Heart right ventricle (tissue), 16 donors: Measurements from ENCODE around the gene C16orf86. TPM values are rescaled to one million over a fixed set of nuclear protein-coding genes. Genes with fewer than 3 reads are reported as not detected.
A peak's percentile ranks its signal among the peaks of the same experiment; 100 is the strongest.

Experiments
- ATAC-seq, 8 donors: fragments of 200-7000 bp; cut with Tn5 transposase; one replicate each; pipeline ENCODE4 v1.9.1; 2020; ENCODE audit warnings: mild to moderate bottlenecking in 8 of 8, moderate library complexity in 8 of 8, moderate number of reproducible peaks in 1 of 8
- DNase-seq, 2 donors: peaks; one replicate each; pipeline ENCODE4 v3.0.0-alpha.2; 2020
- H3K27ac ChIP-seq, 10 donors: fragments of 200-600 bp; sonication (generic) in 2 of 10; one replicate each; pipeline versions ENCODE4 v1.5.0 to v1.8.0; 2020 to 2022; ENCODE audit warnings: mild to moderate bottlenecking in 3 of 10
- H3K27me3 ChIP-seq, 7 donors: fragments of 200-600 bp; one replicate each; pipeline ENCODE4 v1.8.0; 2021 to 2022; ENCODE audit warnings: mild to moderate bottlenecking in 2 of 7
- H3K36me3 ChIP-seq, 9 donors: fragments of 200-600 bp; sonication (generic) in 1 of 9; one replicate each; pipeline versions ENCODE4 v1.5.0 to v1.8.0; 2020 to 2022; ENCODE audit warnings: mild to moderate bottlenecking in 2 of 9
- H3K4me1 ChIP-seq, 9 donors: fragments of 200-600 bp; sonication (generic) in 1 of 9; one replicate each; pipeline versions ENCODE4 v1.5.0 to v1.8.0; 2020 to 2022; ENCODE audit warnings: mild to moderate bottlenecking in 4 of 9
- H3K4me3 ChIP-seq, 10 donors: fragments of 200-600 bp; sonication (generic) in 2 of 10; one replicate each; pipeline versions ENCODE4 v1.5.0 to v1.8.0; 2020 to 2022; ENCODE audit warnings: mild to moderate bottlenecking in 7 of 10, moderate library complexity in 2 of 10
- H3K9me3 ChIP-seq, 11 donors: fragments of 200-600 bp in 10 of 11; sonication (generic) in 2 of 11; one replicate each; pipeline versions ENCODE4 v1.5.0 to v1.8.0; 2013 to 2022; ENCODE audit warnings: mild to moderate bottlenecking in 2 of 11, control low read depth in 1 of 11, moderate library complexity in 1 of 11
- WGBS, 2 donors: extraction: QIAGEN DNeasy Blood & Tissue Kit; methylation state at CpG; one replicate each; pipeline ENCODE4 v1.1.7; 2013; ENCODE audit warnings: inconsistent platforms in 1 of 2; 5-methylcytosine and 5-hydroxymethylcytosine counted together
- intact Hi-C, 10 donors: fragments of 100-400 bp; cut with DNase I; formaldehyde crosslinking; loops; one replicate each; pipeline versions ENCODE4 v1.11.1 to v1.14.2; 2022
- polyA plus RNA-seq, 2 donors: library from polyadenylated mRNA; stranded (reverse); fragments of 200-250 nt; gene quantifications; one replicate each; pipeline ENCODE4 v1.2.3, GENCODE V29; 2013
- total RNA-seq, 10 donors: library from RNA; stranded (reverse); fragmentation: NEBNext Ultra II Directional in 3 of 10; extraction: Animal tissue kit (Norgen Biotek cat#: 25700) in 3 of 10; gene quantifications; one replicate each; pipeline versions ENCODE4 v1.2.1 to v1.2.4, GENCODE V29; 2021 to 2023
- TF ChIP-seq, protein P1 (sequence below), 9 donors: fragments of 200-600 bp; sonication (generic) in 2 of 9; IDR thresholded peaks; one replicate each; pipeline versions ENCODE4 v1.5.0 to v1.8.0; 2021 to 2022; ENCODE audit warnings: antibody characterized with exemption in 9 of 9, mild to moderate bottlenecking in 5 of 9, moderate library complexity in 1 of 9
- donor health status: Arrhythmogenic right ventricular cardiomyopathy.
- donor health status: ischemic (EF 13 %, LVEDD 7.1; RV severe dilation, severe dysfunction).
- donor health status: healthy with polysubstance abuse.
- donor health status: DM: no; HTN: yes; CAD: no.
- donor health status: DM: no; HTN: no; CAD: no.
- donor health status: ischemic (EF 25% LVEDD 6.9; RV normal size, moderate dysfunction).
- donor health status: ischemic (EF 25% LVEDD 5.7; RV mildly dilated, moderate dysfunction).
- donor health status: healthy.
- donor health status: DM: yes; HTN: yes; CAD: no.
- donor health status: Ischemic cardiomyopathy.
- donor health status: ischemic (EF 35%, LVEDD 5.7; RV mildly dilated, moderate dysfunction).
- donor health status: nonischemic (EF 11% LVEDD 7.7; RV severe dilation, severe dysfunction).
- donor health status: DM: yes; HTN: yes; CAD: no.
- donor health status: PGD.
- donor health status: ischemic (EF 29% LVEDD 5.4; RV normal size, mild dysfunction).
- donor health status: nonischemic (EF 23%, LVEDD 6.1; RV moderate dilation, normal function).

C16orf86 gene
- total and polyA plus RNA-seq, 12 donors = 2.6 to 5.6 (median 3.9) TPM

DNA sequence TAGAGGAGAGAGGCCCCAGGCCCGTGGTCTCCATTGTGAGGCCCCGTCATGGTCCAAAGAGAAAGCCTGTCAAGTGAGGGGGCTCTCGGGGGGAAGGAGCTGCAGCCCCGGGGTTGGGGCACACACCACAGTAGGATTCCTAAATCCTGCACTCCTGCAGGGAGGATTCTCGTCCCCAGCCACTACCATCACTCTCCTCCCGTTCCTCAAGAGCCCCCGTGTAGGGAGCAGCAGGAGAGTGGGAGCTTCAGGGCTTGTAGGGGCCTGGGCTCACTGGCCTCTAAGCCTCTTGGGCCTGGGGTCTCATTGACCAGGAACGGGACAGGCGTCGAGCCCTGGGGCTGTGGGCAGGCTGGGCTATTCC lies 821 bp downstream of the C16orf86 start:
- H3K4me3 ChIP-seq = peak overlapping the region; percentile 58 to 92 (median 87)
- H3K9me3 ChIP-seq = no peaks in the 10 kb centered on the region
- intact Hi-C loops = loop anchor here in 5 of 10 donors (1.0 to 10.0 kb wide), 6 partner anchors 105 to 173 kb away; partner anchors contain the start of genes CTCF (in 3 of the 5), RANBP10 (in 1 of the 5) and TSNAXIP1 (in 1 of the 5)
- H3K27me3 ChIP-seq = no peaks in the 10 kb centered on the region
- WGBS, 2 donors = 43 to 45% methylated on average over 10 of the region's 10 CpGs
- peaks cover 0 to 25% (median 0%) of the 10 kb centered on the region in 9 donors for H3K36me3 ChIP-seq
- ATAC-seq (peak in 2 of 8 donors; percentile 3 to 6), DNase-seq (no peak)
- H3K27ac ChIP-seq = peak overlapping the region; percentile 81 to 98 (median 94)
- H3K4me1 ChIP-seq = peaks cover 8 to 41% (median 28%) of the 10 kb centered on the region in 9 donors
- TF ChIP-seq, protein P1, sequence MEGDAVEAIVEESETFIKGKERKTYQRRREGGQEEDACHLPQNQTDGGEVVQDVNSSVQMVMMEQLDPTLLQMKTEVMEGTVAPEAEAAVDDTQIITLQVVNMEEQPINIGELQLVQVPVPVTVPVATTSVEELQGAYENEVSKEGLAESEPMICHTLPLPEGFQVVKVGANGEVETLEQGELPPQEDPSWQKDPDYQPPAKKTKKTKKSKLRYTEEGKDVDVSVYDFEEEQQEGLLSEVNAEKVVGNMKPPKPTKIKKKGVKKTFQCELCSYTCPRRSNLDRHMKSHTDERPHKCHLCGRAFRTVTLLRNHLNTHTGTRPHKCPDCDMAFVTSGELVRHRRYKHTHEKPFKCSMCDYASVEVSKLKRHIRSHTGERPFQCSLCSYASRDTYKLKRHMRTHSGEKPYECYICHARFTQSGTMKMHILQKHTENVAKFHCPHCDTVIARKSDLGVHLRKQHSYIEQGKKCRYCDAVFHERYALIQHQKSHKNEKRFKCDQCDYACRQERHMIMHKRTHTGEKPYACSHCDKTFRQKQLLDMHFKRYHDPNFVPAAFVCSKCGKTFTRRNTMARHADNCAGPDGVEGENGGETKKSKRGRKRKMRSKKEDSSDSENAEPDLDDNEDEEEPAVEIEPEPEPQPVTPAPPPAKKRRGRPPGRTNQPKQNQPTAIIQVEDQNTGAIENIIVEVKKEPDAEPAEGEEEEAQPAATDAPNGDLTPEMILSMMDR (IDR thresholded peaks at IDR 0.05) = no peak

DNA sequence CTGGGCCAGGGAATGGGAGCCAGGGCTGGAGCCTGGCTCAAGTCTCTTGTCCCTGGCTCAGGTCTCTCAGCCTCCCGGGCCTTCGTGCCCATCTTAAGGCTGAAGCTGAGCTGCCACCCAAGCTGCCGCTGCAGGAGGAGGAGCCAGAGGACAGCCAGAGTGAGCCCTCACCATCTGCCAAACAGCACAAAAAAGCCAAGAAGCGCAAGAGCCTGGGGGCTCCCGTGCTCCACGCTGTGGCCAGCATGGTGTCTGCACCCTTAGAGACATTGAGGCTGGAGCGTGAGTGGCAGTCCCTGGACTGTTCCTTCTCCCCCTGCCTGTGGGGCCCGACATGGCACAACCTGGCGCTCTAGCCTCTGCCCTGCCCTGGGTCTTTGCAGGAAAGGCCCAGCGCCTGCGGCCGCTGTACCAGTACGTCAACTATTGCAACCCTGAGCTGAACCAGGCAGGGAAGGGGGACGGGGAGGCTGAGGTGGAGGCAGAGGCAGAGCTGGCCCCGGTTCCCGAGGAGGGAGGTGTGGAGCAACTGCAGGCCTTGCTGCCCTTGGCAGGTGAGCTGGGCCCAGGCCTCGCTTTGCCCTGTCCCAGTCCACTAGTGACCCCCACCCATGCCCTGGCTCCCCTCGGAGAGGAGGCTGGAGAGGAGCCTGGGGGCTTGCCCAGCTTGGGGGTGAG lies 1.3 kb downstream of the C16orf86 start:
- Histone ChIP-seq H3K27me3 (no peaks in the 10 kb centered on the region), H3K27ac (peak overlapping the region; percentile 81 to 98 (median 94)), H3K4me3 (peak overlapping the region in 9 of 10 donors; percentile 58 to 92 (median 87)), H3K4me1 (peaks cover 10 to 46% (median 32%) of the 10 kb centered on the region in 9 donors), H3K36me3 (peaks cover 0 to 20% (median 0%) of the 10 kb centered on the region in 9 donors), H3K9me3 (no peaks in the 10 kb centered on the region)
- TF ChIP-seq, protein P1 (IDR thresholded peaks at IDR 0.05) = peak; percentile 67 to 93 (median 84)
- intact Hi-C loops = loop anchor here in 8 of 10 donors (1.0 to 10.0 kb wide), 7 partner anchors 105 to 173 kb away; partner anchors contain the start of genes CTCF (in 3 of the 8), RANBP10 (in 1 of the 8) and TSNAXIP1 (in 1 of the 8)
- ATAC-seq = peak; percentile 83 to 91 (median 88)
- DNase-seq = peak; percentile 82 to 86
- 25 to 28% methylated on average over 18 of the region's 18 CpGs for WGBS, 2 donors

DNA sequence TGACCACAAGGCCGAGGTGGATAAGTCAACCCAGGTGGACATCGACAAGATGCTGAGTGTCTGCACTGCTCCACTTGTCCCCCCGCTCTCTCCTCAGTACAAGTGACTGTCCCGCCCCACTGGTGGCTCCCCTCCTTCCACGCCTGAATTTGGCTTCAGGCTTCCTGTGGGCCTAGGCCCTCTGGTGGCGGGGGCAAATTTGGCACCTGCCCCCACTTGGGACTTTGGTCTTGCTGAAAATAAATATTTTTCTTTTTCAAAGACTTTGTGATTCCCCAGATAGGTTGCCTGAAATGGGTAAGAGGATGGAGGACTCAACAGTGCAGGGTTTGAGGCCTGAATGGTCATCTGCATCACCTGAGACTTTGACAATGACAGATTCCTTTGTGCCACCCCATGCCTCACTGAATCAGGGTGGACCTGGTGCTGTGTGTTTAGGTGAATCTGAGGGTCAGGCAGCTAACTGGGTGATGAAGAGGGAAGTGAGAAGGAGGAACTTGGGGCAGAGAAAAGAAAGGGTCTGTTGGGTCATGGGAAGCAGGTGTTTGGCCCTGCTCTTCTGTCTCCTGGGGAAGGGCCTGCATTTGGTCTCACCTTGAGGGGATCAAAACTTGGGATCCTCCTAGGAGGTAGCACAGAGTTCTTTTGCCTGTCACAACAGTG lies 2.0 kb downstream of the C16orf86 start:
- peaks cover 0 to 14% (median 0%) of the 10 kb centered on the region in 9 donors for H3K36me3 ChIP-seq
- WGBS, 2 donors = 86% methylated on average over 6 of the region's 6 CpGs
- intact Hi-C loops = loop anchor here in 7 of 10 donors (1.0 to 10.0 kb wide), 6 partner anchors 106 to 174 kb away; partner anchors contain the start of genes CTCF (in 2 of the 7), RANBP10 (in 1 of the 7) and TSNAXIP1 (in 1 of the 7)
- no peak for ATAC-seq
- no peaks in the 10 kb centered on the region for H3K27me3 ChIP-seq
- DNase-seq = peak in 1 of 2 donors; percentile 15
- H3K4me1 ChIP-seq = peaks cover 13 to 53% (median 38%) of the 10 kb centered on the region in 9 donors
- H3K4me3 ChIP-seq = no peak overlapping the region
- no peaks in the 10 kb centered on the region for H3K9me3 ChIP-seq
- TF ChIP-seq, protein P1 (IDR thresholded peaks at IDR 0.05) = no peak
- H3K27ac ChIP-seq = peak overlapping the region in 5 of 10 donors; percentile 92 to 98 (median 95)

DNA sequence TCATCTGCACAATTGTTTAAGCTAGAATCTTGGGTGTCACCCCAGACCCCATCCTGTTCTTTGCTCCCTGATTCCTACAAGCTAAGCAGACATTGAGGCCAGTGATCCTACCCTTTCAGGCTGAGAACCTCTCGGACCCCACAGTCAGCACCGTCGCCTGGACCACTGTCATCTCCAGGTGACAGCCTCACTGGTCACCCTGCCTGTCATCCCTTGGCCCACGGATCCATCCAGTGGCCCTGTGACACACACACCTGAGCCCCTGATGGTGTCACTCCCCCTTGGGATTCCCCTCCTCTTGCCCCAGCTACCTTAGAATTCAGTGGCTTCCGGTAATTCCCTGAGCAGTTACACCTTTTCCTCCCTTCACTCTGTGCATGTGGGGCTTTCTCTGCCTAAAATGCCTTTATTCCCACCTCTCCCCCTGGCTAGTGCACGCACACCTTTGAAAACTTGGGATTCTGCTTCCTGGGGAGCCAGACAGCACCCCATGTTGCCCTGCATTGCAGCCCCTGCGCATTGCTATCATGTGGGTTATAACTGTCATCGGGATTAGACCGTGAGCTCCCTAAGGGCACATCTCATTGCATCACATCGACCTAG lies 3.0 kb downstream of the C16orf86 start:
- no peaks in the 10 kb centered on the region for H3K27me3 ChIP-seq
- no peak for DNase-seq
- peaks cover 21 to 62% (median 48%) of the 10 kb centered on the region in 9 donors for H3K4me1 ChIP-seq
- peaks cover 0 to 5% (median 0%) of the 10 kb centered on the region in 9 donors for H3K36me3 ChIP-seq
- no peak for ATAC-seq
- no peak overlapping the region for H3K27ac ChIP-seq
- intact Hi-C loops = loop anchor here (2.0 to 10.0 kb wide), 20 partner anchors 48 to 395 kb away; partner anchors contain the start of genes RANBP10 (in 7 of the 10), TSNAXIP1 (in 7 of the 10), CTCF (in 2 of the 10) and CENPT (in 1 of the 10)
- WGBS, 2 donors = 90% methylated on average over 10 of the region's 10 CpGs
- no peaks in the 10 kb centered on the region for H3K9me3 ChIP-seq
- TF ChIP-seq, protein P1 (IDR thresholded peaks at IDR 0.05) = no peak
- H3K4me3 ChIP-seq = no peak overlapping the region
